Measurements from ENCODE around the gene ADGRG1. TPM values are rescaled to one million over a fixed set of nuclear protein-coding genes. Genes with fewer than 3 reads are reported as not detected.

The ADGRG1 gene
- total RNA-seq, 2 experiments from 2014 or later: 4.3 to 5.6 TPM

- Mint-ChIP-seq H3K27ac (no peak overlapping the region), H3K4me3 (no peak overlapping the region), H3K36me3 (no peaks in the 10 kb centered on the region), H3K4me1 (peaks cover 5% of the 10 kb centered on the region), H3K9me3 (no peaks in the 10 kb centered on the region), H3K27me3 (peaks cover 33% of the 10 kb centered on the region)
- POLR2A ChIA-PET: interaction anchor here (0.6 to 2.8 kb wide), 4 partner anchors 9 to 46 kb away, joined by 3 to 9 read pairs (median 4); no protein-coding TSS in a partner anchor
- DNase-seq (no peak), ATAC-seq (ENCODE audit: low read depth) (no peak)
These were observed 10.0 kb downstream of the ADGRG1 start for GRCh38 chr16:57638381-57638780.

GRCh38 chr16:57639172-57639887 is 10.9 kb downstream of the ADGRG1 start:
- Mint-ChIP-seq H3K36me3 (no peaks in the 10 kb centered on the region), H3K9me3 (no peaks in the 10 kb centered on the region), H3K27ac (no peak overlapping the region), H3K4me1 (peaks cover 5% of the 10 kb centered on the region), H3K4me3 (no peak overlapping the region), H3K27me3 (peaks cover 33% of the 10 kb centered on the region)
- ATAC-seq (ENCODE audit: low read depth) (peak; percentile 19), DNase-seq (no peak)
- POLR2A ChIA-PET: interaction anchor here (1.7 to 2.8 kb wide), 2 partner anchors 9 to 30 kb away, joined by 6 to 9 read pairs; no protein-coding TSS in a partner anchor

- H3K9me3 Mint-ChIP-seq: no peaks in the 10 kb centered on the region
- peaks cover 5% of the 10 kb centered on the region for H3K4me1 Mint-ChIP-seq
- DNase-seq: no peak
- no peak overlapping the region for H3K4me3 Mint-ChIP-seq
- peak overlapping the region; percentile 6 for H3K27ac Mint-ChIP-seq
- peaks cover 33% of the 10 kb centered on the region for H3K27me3 Mint-ChIP-seq
- no peaks in the 10 kb centered on the region for H3K36me3 Mint-ChIP-seq
- POLR2A ChIA-PET: interaction anchor here (1.7 kb wide), 1 partner anchor 31 kb away, joined by 6 read pairs; no protein-coding TSS in a partner anchor
- no peak for ATAC-seq (ENCODE audit: low read depth)
These were observed 11.8 kb downstream of the ADGRG1 start for GRCh38 chr16:57640185-57640584.

- POLR2A ChIA-PET: interaction anchor here (0.7 to 1.7 kb wide), 2 partner anchors 31 to 48 kb away, joined by 3 to 6 read pairs; no protein-coding TSS in a partner anchor
- ATAC-seq (ENCODE audit: low read depth): no peak
- no peaks in the 10 kb centered on the region for H3K36me3 Mint-ChIP-seq
- no peaks in the 10 kb centered on the region for H3K9me3 Mint-ChIP-seq
- DNase-seq: no peak
- H3K4me3 Mint-ChIP-seq: no peak overlapping the region
- peak overlapping the region; percentile 6 for H3K27ac Mint-ChIP-seq
- H3K4me1 Mint-ChIP-seq: peaks cover 5% of the 10 kb centered on the region
- peaks cover 33% of the 10 kb centered on the region for H3K27me3 Mint-ChIP-seq
These were observed 12.2 kb downstream of the ADGRG1 start for GRCh38 chr16:57640612-57641011.

GRCh38 chr16:57642160-57643135 is 14.0 kb downstream of the ADGRG1 start:
- Mint-ChIP-seq H3K4me1 (peaks cover 11% of the 10 kb centered on the region), H3K27ac (no peak overlapping the region), H3K4me3 (no peak overlapping the region), H3K9me3 (no peaks in the 10 kb centered on the region), H3K27me3 (peaks cover 27% of the 10 kb centered on the region), H3K36me3 (no peaks in the 10 kb centered on the region)
- no peak for ATAC-seq (ENCODE audit: low read depth)
- POLR2A ChIA-PET: no interaction called here
- no peak for DNase-seq

GRCh38 chr16:57643147-57643874 is 14.9 kb downstream of the ADGRG1 start:
- H3K9me3 Mint-ChIP-seq: no peaks in the 10 kb centered on the region
- peak overlapping the region; percentile 43 for H3K27ac Mint-ChIP-seq
- POLR2A ChIA-PET: no interaction called here

GRCh38 chr16:57643910-57644309 is 15.5 kb downstream of the ADGRG1 start:
- H3K27ac Mint-ChIP-seq: no peak overlapping the region
- DNase-seq: no peak
- no peak for ATAC-seq (ENCODE audit: low read depth)
- peaks cover 17% of the 10 kb centered on the region for H3K27me3 Mint-ChIP-seq
- H3K36me3 Mint-ChIP-seq: no peaks in the 10 kb centered on the region
- no peaks in the 10 kb centered on the region for H3K9me3 Mint-ChIP-seq
- peaks cover 26% of the 10 kb centered on the region for H3K4me1 Mint-ChIP-seq
- POLR2A ChIA-PET: no interaction called here
- H3K4me3 Mint-ChIP-seq: no peak overlapping the region

More at GRCh38 chr16:57643147-57643874, 14.9 kb downstream of the ADGRG1 start:
- H3K4me1 Mint-ChIP-seq: peaks cover 20% of the 10 kb centered on the region
- no peaks in the 10 kb centered on the region for H3K36me3 Mint-ChIP-seq
- DNase-seq (no peak), ATAC-seq (ENCODE audit: low read depth) (no peak)
- no peak overlapping the region for H3K4me3 Mint-ChIP-seq
- H3K27me3 Mint-ChIP-seq: peaks cover 22% of the 10 kb centered on the region

- no peak overlapping the region for H3K27ac Mint-ChIP-seq
- peaks cover 29% of the 10 kb centered on the region for H3K4me1 Mint-ChIP-seq
- H3K27me3 Mint-ChIP-seq: peaks cover 13% of the 10 kb centered on the region
- ATAC-seq (ENCODE audit: low read depth) (no peak), DNase-seq (no peak)
- no peaks in the 10 kb centered on the region for H3K36me3 Mint-ChIP-seq
- no peaks in the 10 kb centered on the region for H3K9me3 Mint-ChIP-seq
- POLR2A ChIA-PET: no interaction called here
- H3K4me3 Mint-ChIP-seq: no peak overlapping the region
These were observed 16.1 kb downstream of the ADGRG1 start for GRCh38 chr16:57644383-57645014.

- Mint-ChIP-seq H3K4me3 (no peak overlapping the region), H3K4me1 (peaks cover 28% of the 10 kb centered on the region), H3K9me3 (no peaks in the 10 kb centered on the region), H3K36me3 (no peaks in the 10 kb centered on the region), H3K27ac (no peak overlapping the region), H3K27me3 (peaks cover 7% of the 10 kb centered on the region)
- ATAC-seq (ENCODE audit: low read depth) (no peak), DNase-seq (no peak)
- POLR2A ChIA-PET: interaction anchor here (1.0 to 5.5 kb wide), 2 partner anchors 43 to 53 kb away, joined by 3 to 48 read pairs; no protein-coding TSS in a partner anchor
These were observed 16.7 kb downstream of the ADGRG1 start for GRCh38 chr16:57645169-57645568.

- H3K4me3 Mint-ChIP-seq: no peak overlapping the region
- peaks cover under 1% of the 10 kb centered on the region for H3K27me3 Mint-ChIP-seq
- ATAC-seq (ENCODE audit: low read depth) (no peak), DNase-seq (no peak)
- H3K27ac Mint-ChIP-seq: peak overlapping the region; percentile 24
- H3K4me1 Mint-ChIP-seq: peaks cover 26% of the 10 kb centered on the region
- H3K36me3 Mint-ChIP-seq: no peaks in the 10 kb centered on the region
- no peaks in the 10 kb centered on the region for H3K9me3 Mint-ChIP-seq
- POLR2A ChIA-PET: interaction anchor here (1.0 to 5.5 kb wide), 3 partner anchors 44 to 69 kb away, joined by 3 to 48 read pairs (median 34); no protein-coding TSS in a partner anchor
These were observed 17.4 kb downstream of the ADGRG1 start for GRCh38 chr16:57645691-57646387.

GRCh38 chr16:57646388-57647039 is 18.1 kb downstream of the ADGRG1 start:
- Mint-ChIP-seq H3K36me3 (no peaks in the 10 kb centered on the region), H3K9me3 (no peaks in the 10 kb centered on the region), H3K4me1 (peaks cover 32% of the 10 kb centered on the region), H3K4me3 (no peak overlapping the region), H3K27ac (no peak overlapping the region), H3K27me3 (no peaks in the 10 kb centered on the region)
- POLR2A ChIA-PET: interaction anchor here (2.1 to 5.5 kb wide), 5 partner anchors 8 to 70 kb away, joined by 6 to 48 read pairs (median 13); no protein-coding TSS in a partner anchor
- no peak for ATAC-seq (ENCODE audit: low read depth)
- no peak for DNase-seq

Measured in activated naive CD8-positive, alpha-beta T cell treated with anti-CD3 and anti-CD28 coated beads, Interleukin-2, amount 10 ng/mL, durations not matched to agents 7 days and 5 days (primary cell).